GM12864 (cell line): ENCODE data around the gene PRR15L.

Source experiments
- DNase-seq: peaks from one replicate; pipeline ENCODE4 v3.0.0-alpha.2; 2011; ENCODE audit warnings: low read depth
- H3K4me3 ChIP-seq: 2 replicates; pipeline ENCODE4 v1.5.1; 2011; ENCODE audit warnings: mild to moderate bottlenecking, low read depth, low read length, control low read depth
- CTCF ChIP-seq: IDR thresholded peaks from 2 replicates; pipeline ENCODE4 v1.5.1; 2011; ENCODE audit warnings: low read depth, mild to moderate bottlenecking, moderate library complexity, low read length, control low read depth, inconsistent platforms; ENCODE audit errors: missing control alignments

PRR15L gene

GRCh38 chr17:47961406-47961805 is 3.7 kb upstream of the PRR15L start:
- no peak for DNase-seq
- H3K4me3 ChIP-seq = no peak overlapping the region
- no peak for TF ChIP-seq CTCF

- no peak for TF ChIP-seq CTCF
- no peak overlapping the region for H3K4me3 ChIP-seq
- no peak for DNase-seq
Observed at GRCh38 chr17:47959825-47960655, 2.4 kb upstream of the PRR15L start.

- H3K4me3 ChIP-seq = no peak overlapping the region
- TF ChIP-seq CTCF = no peak
Observed at GRCh38 chr17:47956791-47957590, 692 bp downstream of the PRR15L start.

GRCh38 chr17:47955497-47956461 is 1.9 kb downstream of the PRR15L start:
- no peak for DNase-seq
- no peak for TF ChIP-seq CTCF
- H3K4me3 ChIP-seq = no peak overlapping the region

More at GRCh38 chr17:47956791-47957590, 692 bp downstream of the PRR15L start:
- DNase-seq = no peak

GRCh38 chr17:47953909-47954308 is 3.8 kb downstream of the PRR15L start:
- no peak overlapping the region for H3K4me3 ChIP-seq
- DNase-seq = no peak
- no peak for TF ChIP-seq CTCF

GRCh38 chr17:47952171-47953021 is 5.3 kb downstream of the PRR15L start:
- DNase-seq = no peak
- H3K4me3 ChIP-seq = no peak overlapping the region
- no peak for TF ChIP-seq CTCF
